ENCODE results near the gene PSD2. TPM values are rescaled to one million over a fixed set of nuclear protein-coding genes. Genes with fewer than 3 reads are reported as not detected.

Gene PSD2
- total RNA-seq, 1 donor from 2014 or later = 0.68 TPM

DNA sequence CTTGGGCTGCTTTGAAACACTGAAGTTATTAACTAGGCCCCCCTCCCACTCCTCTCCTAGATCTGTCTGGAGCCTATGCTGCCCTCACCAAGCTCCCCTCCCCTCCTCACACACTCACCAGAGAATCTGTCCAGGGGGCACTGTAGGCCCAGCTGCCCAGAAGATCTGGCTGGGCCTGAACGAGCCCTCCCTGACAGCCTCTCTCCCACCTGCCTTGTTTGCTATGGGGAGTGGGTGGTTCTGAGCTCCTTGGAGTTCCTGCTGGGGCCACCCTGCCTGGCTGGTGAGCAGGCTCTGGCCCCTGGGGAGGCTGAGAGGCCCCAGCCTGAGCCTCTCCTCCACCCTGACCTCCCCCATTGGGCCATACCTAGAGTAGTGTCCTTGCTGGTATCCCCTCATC lies 75.1 kb downstream of the PSD2 start:
- no peaks in the 10 kb centered on the region for H3K36me3 Mint-ChIP-seq (ENCODE audit: low read depth)
- no peak for DNase-seq (ENCODE audit: low read depth, low spot score)
- peaks cover 11% of the 10 kb centered on the region for H3K27me3 Mint-ChIP-seq (ENCODE audit: low read depth)
- H3K4me1 Mint-ChIP-seq = no peaks in the 10 kb centered on the region
- no peak for TF ChIP-seq CTCF (conservative IDR thresholded peaks at IDR 0.05)
- no peak overlapping the region for H3K4me3 Mint-ChIP-seq
- H3K9me3 Mint-ChIP-seq = peaks cover 3% of the 10 kb centered on the region
- no peak overlapping the region for H3K27ac Mint-ChIP-seq (ENCODE audit: unreplicated experiment)

DNA sequence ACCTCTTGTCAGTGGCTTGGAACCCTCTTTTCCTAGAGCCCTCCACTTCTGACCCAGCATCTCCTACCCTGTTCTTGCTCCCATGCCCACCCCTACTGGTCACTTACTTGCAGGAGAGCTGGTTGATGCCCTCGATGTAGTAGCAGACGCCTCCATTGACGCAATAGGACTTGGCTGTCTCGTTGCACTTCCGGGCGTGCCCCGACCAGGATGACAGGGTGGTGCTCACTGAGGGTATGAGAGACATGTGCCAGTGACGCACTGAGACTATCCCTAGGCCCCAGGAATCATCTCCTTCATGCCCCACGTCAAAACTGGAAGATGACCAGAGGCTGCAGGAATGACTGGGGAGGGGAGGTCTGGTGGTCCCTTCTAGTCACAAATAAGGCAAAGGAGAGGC lies 76.0 kb downstream of the PSD2 start:
- TF ChIP-seq CTCF (conservative IDR thresholded peaks at IDR 0.05) = no peak
- H3K27me3 Mint-ChIP-seq (ENCODE audit: low read depth) = peaks cover 9% of the 10 kb centered on the region
- no peak overlapping the region for H3K27ac Mint-ChIP-seq (ENCODE audit: unreplicated experiment)
- H3K9me3 Mint-ChIP-seq = peaks cover 8% of the 10 kb centered on the region
- H3K4me1 Mint-ChIP-seq = no peaks in the 10 kb centered on the region
- no peaks in the 10 kb centered on the region for H3K36me3 Mint-ChIP-seq (ENCODE audit: low read depth)
- DNase-seq (ENCODE audit: low read depth, low spot score) = no peak
- no peak overlapping the region for H3K4me3 Mint-ChIP-seq

- H3K27ac Mint-ChIP-seq (ENCODE audit: unreplicated experiment) = no peak overlapping the region
- H3K27me3 Mint-ChIP-seq (ENCODE audit: low read depth) = peaks cover 3% of the 10 kb centered on the region
- TF ChIP-seq CTCF (conservative IDR thresholded peaks at IDR 0.05) = no peak
- H3K4me3 Mint-ChIP-seq = no peak overlapping the region
- H3K9me3 Mint-ChIP-seq = peaks cover 8% of the 10 kb centered on the region
- no peaks in the 10 kb centered on the region for H3K4me1 Mint-ChIP-seq
- DNase-seq (ENCODE audit: low read depth, low spot score) = no peak
- no peaks in the 10 kb centered on the region for H3K36me3 Mint-ChIP-seq (ENCODE audit: low read depth)
These were observed 76.6 kb downstream of the PSD2 start for GRCh38 chr5:139872052-139872766.

GRCh38 chr5:139872851-139873794 lies 77.5 kb downstream of the PSD2 start:
- H3K4me3 Mint-ChIP-seq = no peak overlapping the region
- no peaks in the 10 kb centered on the region for H3K4me1 Mint-ChIP-seq
- no peak overlapping the region for H3K27ac Mint-ChIP-seq (ENCODE audit: unreplicated experiment)
- H3K27me3 Mint-ChIP-seq (ENCODE audit: low read depth) = no peaks in the 10 kb centered on the region
- H3K36me3 Mint-ChIP-seq (ENCODE audit: low read depth) = no peaks in the 10 kb centered on the region
- TF ChIP-seq CTCF (conservative IDR thresholded peaks at IDR 0.05) = no peak
- H3K9me3 Mint-ChIP-seq = peaks cover 8% of the 10 kb centered on the region
- no peak for DNase-seq (ENCODE audit: low read depth, low spot score)

DNA sequence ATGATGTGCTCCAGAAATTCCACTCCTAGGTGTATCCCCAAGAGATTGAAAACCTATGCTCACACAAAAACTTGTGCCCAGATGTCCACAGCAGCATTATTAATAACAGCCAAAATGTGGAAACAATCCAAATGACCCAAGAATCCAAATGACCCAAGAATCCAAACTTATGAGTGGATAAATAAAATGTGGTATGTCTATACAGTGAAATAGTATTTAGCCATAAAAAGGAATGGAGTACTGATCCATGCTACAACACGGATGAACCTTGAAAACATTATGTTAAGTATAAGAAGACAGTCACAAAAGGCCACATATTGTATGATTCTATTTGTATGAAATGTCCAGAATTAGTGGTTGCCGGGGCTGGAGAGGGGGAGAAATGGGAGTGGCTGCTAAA lies 80.3 kb downstream of the PSD2 start:
- Mint-ChIP-seq H3K4me3 (no peak overlapping the region), H3K27ac (ENCODE audit: unreplicated experiment) (no peak overlapping the region), H3K27me3 (ENCODE audit: low read depth) (no peaks in the 10 kb centered on the region), H3K9me3 (peaks cover 8% of the 10 kb centered on the region), H3K4me1 (peaks cover 7% of the 10 kb centered on the region), H3K36me3 (ENCODE audit: low read depth) (no peaks in the 10 kb centered on the region)
- no peak for DNase-seq (ENCODE audit: low read depth, low spot score)
- no peak for TF ChIP-seq CTCF (conservative IDR thresholded peaks at IDR 0.05)

Data from neural crest cell (in vitro differentiated cells).